WERI-Rb-1 (cell line): ENCODE results near the gene RNF135.
A peak's percentile ranks its signal among the peaks of the same experiment; 100 is the strongest.

ENCODE experiments used
- DNase-seq: peaks from one replicate; pipeline ENCODE4 v3.0.0-alpha.2; 2020
- H3K27ac ChIP-seq: fragments of 250-450 bp; sonication (Bioruptor Pico); 2 replicates; pipeline ENCODE4 v1.5.1; 2020; ENCODE audit warnings: mild to moderate bottlenecking, moderate library complexity
- H3K27me3 ChIP-seq: fragments of 250-450 bp; sonication (Bioruptor Pico); 2 replicates; pipeline ENCODE4 v1.5.1; 2021; ENCODE audit warnings: mild to moderate bottlenecking, low read depth, moderate library complexity; ENCODE audit not compliant: insufficient read depth, severe bottlenecking
- H3K36me3 ChIP-seq: fragments of 250-450 bp; sonication (Bioruptor Pico); 2 replicates; pipeline ENCODE4 v1.5.1; 2020; ENCODE audit warnings: mild to moderate bottlenecking, moderate library complexity
- H3K4me3 ChIP-seq: 2 replicates; pipeline ENCODE4 v1.5.1; 2011; ENCODE audit warnings: low read depth, mild to moderate bottlenecking, control low read depth, low read length
- H3K9me3 ChIP-seq: fragments of 250-450 bp; sonication (Bioruptor Pico); 2 replicates; pipeline ENCODE4 v1.5.1; 2021; ENCODE audit warnings: mild to moderate bottlenecking, moderate library complexity; ENCODE audit not compliant: severe bottlenecking
- CTCF ChIP-seq: IDR thresholded peaks from 2 replicates; pipeline ENCODE4 v1.5.1; 2011; ENCODE audit warnings: low read depth, mild to moderate bottlenecking, control low read depth, inconsistent platforms, low read length

RNF135 gene

GRCh38 chr17:30970831-30971567 is at the start of gene RNF135:
RNF135 (plus strand) TSS chr17:30971039; CDS start chr17:30971074, 35 bp downstream.
- no peak for DNase-seq
- H3K36me3 ChIP-seq: no peaks in the 10 kb centered on the region
- no peaks in the 10 kb centered on the region for H3K9me3 ChIP-seq
- no peak within 1 kb of the TSS for H3K27ac ChIP-seq
- no peak for TF ChIP-seq CTCF
- no peak within 1 kb of the TSS for H3K4me3 ChIP-seq
- H3K27me3 ChIP-seq: no peaks in the 10 kb centered on the region

GRCh38 chr17:30921544-30922196 is 49.2 kb upstream of the RNF135 start, which contains the start of gene ADAP2:
ADAP2 (plus strand) TSS chr17:30921945; CDS start chr17:30922015, 70 bp downstream.
- Histone ChIP-seq H3K27ac (no peak within 1 kb of the TSS), H3K4me3 (peak within 1 kb of the TSS; percentile 33), H3K27me3 (peaks cover 12% of the 10 kb centered on the region), H3K9me3 (no peaks in the 10 kb centered on the region), H3K36me3 (no peaks in the 10 kb centered on the region)
- TF ChIP-seq CTCF: no peak
- peak; percentile 57 for DNase-seq

- Histone ChIP-seq H3K4me3 (peak overlapping the region; percentile 33), H3K27me3 (peaks cover 12% of the 10 kb centered on the region), H3K27ac (no peak overlapping the region), H3K9me3 (no peaks in the 10 kb centered on the region), H3K36me3 (no peaks in the 10 kb centered on the region)
- no peak for TF ChIP-seq CTCF
- DNase-seq: peak; percentile 15
These were observed 48.4 kb upstream of the RNF135 start for GRCh38 chr17:30922235-30923030.

GRCh38 chr17:30924341-30924740 is 46.5 kb upstream of the RNF135 start:
- Histone ChIP-seq H3K27me3 (peaks cover 12% of the 10 kb centered on the region), H3K27ac (no peak overlapping the region), H3K9me3 (no peaks in the 10 kb centered on the region), H3K36me3 (no peaks in the 10 kb centered on the region), H3K4me3 (no peak overlapping the region)
- DNase-seq: no peak
- TF ChIP-seq CTCF: no peak

GRCh38 chr17:30926516-30926915 is 44.3 kb upstream of the RNF135 start:
- TF ChIP-seq CTCF: no peak
- DNase-seq: no peak
- Histone ChIP-seq H3K27me3 (peaks cover 9% of the 10 kb centered on the region), H3K4me3 (no peak overlapping the region), H3K36me3 (no peaks in the 10 kb centered on the region), H3K27ac (no peak overlapping the region), H3K9me3 (no peaks in the 10 kb centered on the region)
